ENCODE measurements around the gene IMPACT. TPM values are rescaled to one million over a fixed set of nuclear protein-coding genes. Genes with fewer than 3 reads are reported as not detected.

The IMPACT gene
- total RNA-seq, 1 experiment from 2014 or later: 88.3 TPM

GRCh38 chr18:24500217-24500616 lies 73.7 kb downstream of the IMPACT start:
- CTCF ChIA-PET: interaction anchor here (5.2 kb wide), 1 partner anchor 12 kb away, joined by 45 read pairs; no protein-coding TSS in a partner anchor
- H3K4me3 Mint-ChIP-seq (ENCODE audit: unreplicated experiment): no peak overlapping the region
- POLR2A ChIA-PET: no interaction called here
- intact Hi-C loops (cut with micrococcal nuclease): no loop called here
- H3K27ac Mint-ChIP-seq (ENCODE audit: low read depth, unreplicated experiment): no peak overlapping the region
- H3K27me3 Mint-ChIP-seq (ENCODE audit: insufficient read depth, unreplicated experiment): no peaks in the 10 kb centered on the region
- no peak for TF ChIP-seq CTCF (IDR thresholded peaks at IDR 0.05; ENCODE audit: unreplicated experiment)
- H3K9me3 Mint-ChIP-seq (ENCODE audit: unreplicated experiment): no peaks in the 10 kb centered on the region
- no peaks in the 10 kb centered on the region for H3K36me3 Mint-ChIP-seq (ENCODE audit: insufficient read depth, unreplicated experiment)
- no peak for DNase-seq (ENCODE audit: unreplicated experiment)
- no TSS peak for BruUV-seq (replicated peaks)
- H3K4me1 Mint-ChIP-seq (ENCODE audit: insufficient read depth, unreplicated experiment): no peaks in the 10 kb centered on the region

- Mint-ChIP-seq H3K9me3 (ENCODE audit: unreplicated experiment) (no peaks in the 10 kb centered on the region), H3K27me3 (ENCODE audit: insufficient read depth, unreplicated experiment) (no peaks in the 10 kb centered on the region), H3K4me1 (ENCODE audit: insufficient read depth, unreplicated experiment) (no peaks in the 10 kb centered on the region), H3K36me3 (ENCODE audit: insufficient read depth, unreplicated experiment) (no peaks in the 10 kb centered on the region), H3K4me3 (ENCODE audit: unreplicated experiment) (no peak overlapping the region), H3K27ac (ENCODE audit: low read depth, unreplicated experiment) (no peak overlapping the region)
- intact Hi-C loops (cut with micrococcal nuclease): no loop called here
- BruUV-seq (replicated peaks): no TSS peak
- no peak for DNase-seq (ENCODE audit: unreplicated experiment)
- TF ChIP-seq CTCF (IDR thresholded peaks at IDR 0.05; ENCODE audit: unreplicated experiment): no peak
- ChIA-PET POLR2A (no interaction called here), CTCF (interaction anchor here (1.0 to 5.2 kb wide), 2 partner anchors 13 to 226 kb away, joined by 3 to 45 read pairs; no protein-coding TSS in a partner anchor)
These were observed 74.3 kb downstream of the IMPACT start for GRCh38 chr18:24500766-24501165.

GRCh38 chr18:24502667-24503523 lies 76.4 kb downstream of the IMPACT start:
- ChIA-PET CTCF (interaction anchor here (0.7 to 2.8 kb wide), 5 partner anchors 8 to 29 kb away, joined by 3 to 10 read pairs (median 4); no protein-coding TSS in a partner anchor), POLR2A (no interaction called here)
- intact Hi-C loops (cut with micrococcal nuclease): no loop called here
- H3K4me1 Mint-ChIP-seq (ENCODE audit: insufficient read depth, unreplicated experiment): no peaks in the 10 kb centered on the region
- H3K27me3 Mint-ChIP-seq (ENCODE audit: insufficient read depth, unreplicated experiment): no peaks in the 10 kb centered on the region
- no peak for DNase-seq (ENCODE audit: unreplicated experiment)
- H3K9me3 Mint-ChIP-seq (ENCODE audit: unreplicated experiment): no peaks in the 10 kb centered on the region
- no peak overlapping the region for H3K27ac Mint-ChIP-seq (ENCODE audit: low read depth, unreplicated experiment)
- TF ChIP-seq CTCF (IDR thresholded peaks at IDR 0.05; ENCODE audit: unreplicated experiment): no peak
- H3K4me3 Mint-ChIP-seq (ENCODE audit: unreplicated experiment): no peak overlapping the region
- no TSS peak for BruUV-seq (replicated peaks)
- H3K36me3 Mint-ChIP-seq (ENCODE audit: insufficient read depth, unreplicated experiment): no peaks in the 10 kb centered on the region

Other genes with a start within 250 kb of the IMPACT start
- gene OSBPL1A, start 28.8 kb upstream of the IMPACT start, total RNA-seq (2022): 14.8 and 21.5 TPM in 2 replicates
- 0.10 and 0.16 TPM in 2 replicates for gene HRH4, start 34.0 kb downstream of the IMPACT start, total RNA-seq (2022)